Left ventricle myocardium inferior (tissue), 1 donor: Measurements from ENCODE around the gene S100A2. TPM values are rescaled to one million over a fixed set of nuclear protein-coding genes. Genes with fewer than 3 reads are reported as not detected.
A peak's percentile ranks its signal among the peaks of the same experiment; 100 is the strongest.

ENCODE experiments used
- DNase-seq: peaks from one replicate; pipeline ENCODE4 v3.0.0-alpha.2; 2020
- H3K27ac ChIP-seq: fragments of 200-600 bp; replicated peaks from 2 replicates; pipeline ENCODE4 v1.8.0; 2021
- H3K27me3 ChIP-seq: fragments of 200-600 bp; 2 replicates; pipeline ENCODE4 v1.8.0; 2021; ENCODE audit warnings: low read depth
- H3K36me3 ChIP-seq: fragments of 200-600 bp; 2 replicates; pipeline ENCODE4 v1.8.0; 2021
- H3K4me1 ChIP-seq: fragments of 200-600 bp; 2 replicates; pipeline ENCODE4 v1.8.0; 2021
- H3K4me3 ChIP-seq: fragments of 200-600 bp; 2 replicates; pipeline ENCODE4 v1.8.0; 2021; ENCODE audit warnings: mild to moderate bottlenecking, moderate library complexity
- H3K9me3 ChIP-seq: fragments of 200-600 bp; replicated peaks from 2 replicates; pipeline ENCODE4 v1.8.0; 2021
- intact Hi-C: fragments of 100-400 bp; cut with micrococcal nuclease; formaldehyde crosslinking; loops from one replicate; pipeline ENCODE4 v1.11.0; 2022
- total RNA-seq: library from RNA; stranded (reverse); fragmentation: NEBNext Ultra II Directional; extraction: Animal tissue kit (Norgen Biotek cat#: 25700); gene quantifications from one replicate; pipeline ENCODE4 v1.2.1, GENCODE V29; 2021
- TF ChIP-seq, protein P1 (sequence below): fragments of 200-600 bp; IDR thresholded peaks from 2 replicates; pipeline ENCODE4 v1.8.0; 2021; ENCODE audit warnings: antibody characterized with exemption, mild to moderate bottlenecking, borderline replicate concordance
- donor health status: DM: no; HTN: yes; CAD: no; lungs with severe emphysema.

The S100A2 gene
- total RNA-seq, 1 donor from 2014 or later, result 2.7 TPM

DNA sequence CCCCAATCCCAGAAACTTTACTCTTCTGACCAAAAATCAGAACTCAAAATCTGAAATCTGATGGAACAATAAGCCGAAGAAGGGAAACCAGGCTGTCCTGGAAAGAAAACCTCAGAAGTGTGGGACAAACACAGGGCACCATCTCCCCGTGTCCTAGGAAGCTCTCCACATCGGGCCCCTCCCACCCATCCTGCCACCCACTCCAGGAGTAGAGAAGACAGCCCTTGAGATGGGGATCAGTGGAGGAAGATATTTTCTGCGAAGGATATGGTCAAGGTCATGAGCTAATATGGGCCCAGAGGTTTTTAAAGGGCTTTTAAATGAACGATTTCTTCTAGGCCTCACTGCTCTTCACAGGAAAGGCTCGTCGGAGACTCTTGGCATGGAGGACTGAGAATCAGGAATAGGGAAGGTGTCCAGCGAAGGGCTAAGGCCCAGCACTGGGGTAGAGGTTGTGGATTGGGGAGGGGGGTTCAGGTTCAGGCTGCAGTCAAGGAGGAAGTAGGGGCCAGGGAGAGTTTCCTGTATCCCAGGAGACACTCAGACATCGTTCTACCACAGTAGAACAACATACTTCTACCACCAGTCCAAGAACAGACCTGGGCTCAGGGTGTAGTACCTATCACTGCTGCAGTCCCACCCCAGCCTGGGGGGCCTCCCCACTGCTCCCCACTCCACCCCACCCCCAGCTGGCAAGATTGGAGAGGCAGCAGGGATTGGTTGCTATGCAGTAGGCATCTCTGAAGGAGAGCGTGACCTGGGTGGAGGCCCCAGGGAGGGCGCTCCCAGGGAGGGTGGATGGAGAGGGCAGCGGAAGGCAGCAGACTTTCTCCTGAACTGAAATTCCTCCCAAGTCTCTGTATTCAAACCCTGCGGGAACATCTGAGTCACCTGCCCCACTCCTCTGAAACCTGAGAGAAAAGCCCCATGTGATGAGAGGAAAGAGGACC, 23.7 kb downstream of the S100A2 start:
- no peaks in the 10 kb centered on the region for H3K27me3 ChIP-seq
- peak overlapping the region; percentile 27 for H3K27ac ChIP-seq
- TF ChIP-seq, protein P1, sequence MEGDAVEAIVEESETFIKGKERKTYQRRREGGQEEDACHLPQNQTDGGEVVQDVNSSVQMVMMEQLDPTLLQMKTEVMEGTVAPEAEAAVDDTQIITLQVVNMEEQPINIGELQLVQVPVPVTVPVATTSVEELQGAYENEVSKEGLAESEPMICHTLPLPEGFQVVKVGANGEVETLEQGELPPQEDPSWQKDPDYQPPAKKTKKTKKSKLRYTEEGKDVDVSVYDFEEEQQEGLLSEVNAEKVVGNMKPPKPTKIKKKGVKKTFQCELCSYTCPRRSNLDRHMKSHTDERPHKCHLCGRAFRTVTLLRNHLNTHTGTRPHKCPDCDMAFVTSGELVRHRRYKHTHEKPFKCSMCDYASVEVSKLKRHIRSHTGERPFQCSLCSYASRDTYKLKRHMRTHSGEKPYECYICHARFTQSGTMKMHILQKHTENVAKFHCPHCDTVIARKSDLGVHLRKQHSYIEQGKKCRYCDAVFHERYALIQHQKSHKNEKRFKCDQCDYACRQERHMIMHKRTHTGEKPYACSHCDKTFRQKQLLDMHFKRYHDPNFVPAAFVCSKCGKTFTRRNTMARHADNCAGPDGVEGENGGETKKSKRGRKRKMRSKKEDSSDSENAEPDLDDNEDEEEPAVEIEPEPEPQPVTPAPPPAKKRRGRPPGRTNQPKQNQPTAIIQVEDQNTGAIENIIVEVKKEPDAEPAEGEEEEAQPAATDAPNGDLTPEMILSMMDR, result no peak
- no peak for DNase-seq
- intact Hi-C loops, result no loop called here
- no peaks in the 10 kb centered on the region for H3K36me3 ChIP-seq
- H3K4me3 ChIP-seq, result no peak overlapping the region
- peaks cover 48% of the 10 kb centered on the region for H3K4me1 ChIP-seq
- H3K9me3 ChIP-seq, result no peaks in the 10 kb centered on the region

DNA sequence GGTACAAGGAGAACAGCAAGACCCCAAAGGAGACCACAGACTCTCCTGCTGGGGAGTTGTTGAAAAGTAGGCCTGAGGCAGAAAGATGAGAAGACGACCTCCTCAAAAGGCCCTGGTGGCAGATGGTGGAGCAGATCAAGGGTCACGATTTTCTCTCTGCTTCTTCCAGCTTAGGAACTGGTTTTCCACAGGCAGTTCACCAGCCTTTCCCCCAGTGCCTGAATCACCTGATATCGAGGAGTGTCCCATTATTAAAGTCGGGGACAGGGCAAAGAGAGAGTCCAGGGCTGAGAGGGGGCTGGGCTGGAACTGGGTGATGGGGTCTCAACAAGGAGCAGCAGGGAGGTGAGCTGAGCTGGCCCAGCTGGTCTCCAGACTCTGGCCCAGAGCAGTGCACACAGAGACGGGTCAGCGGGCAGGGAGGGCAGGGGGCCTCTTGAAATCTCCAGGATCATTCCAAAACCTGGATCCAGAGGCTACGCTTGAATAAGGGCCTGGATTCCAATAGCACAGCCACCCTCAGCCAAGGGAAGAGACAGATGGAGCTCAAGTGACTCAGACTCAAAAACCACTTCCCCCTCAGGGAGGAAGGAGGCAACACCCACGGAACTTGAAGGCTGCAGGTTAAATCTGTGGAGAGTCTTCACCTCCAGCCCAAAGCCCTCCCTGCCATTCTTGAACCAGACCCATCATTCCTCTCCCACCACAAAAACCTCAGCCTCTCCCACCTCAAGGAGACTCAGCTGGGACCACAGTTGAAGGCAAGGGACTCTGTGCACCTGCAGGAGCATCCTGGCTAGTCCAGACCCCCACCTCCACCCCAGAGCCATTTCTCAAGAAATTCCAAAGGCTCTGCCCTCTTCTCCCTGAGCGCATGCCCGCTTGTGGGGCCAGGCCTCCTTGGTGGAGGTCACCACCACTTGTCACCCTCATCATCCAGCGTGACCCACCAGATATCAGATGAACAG, 25.0 kb downstream of the S100A2 start, which contains the start of gene S100A5:
TSS of gene S100A5 (minus strand) at position 541 of the 968 bp plus-strand sequence. CDS start 743 bp downstream, outside the sequence.
- Histone ChIP-seq H3K27ac (peak within 1 kb of the TSS; percentile 27), H3K9me3 (no peaks in the 10 kb centered on the region), H3K27me3 (no peaks in the 10 kb centered on the region), H3K36me3 (no peaks in the 10 kb centered on the region), H3K4me3 (no peak within 1 kb of the TSS), H3K4me1 (peaks cover 48% of the 10 kb centered on the region)
- intact Hi-C loops, result no loop called here
- TF ChIP-seq, protein P1, result no peak
- DNase-seq, result no peak

DNA sequence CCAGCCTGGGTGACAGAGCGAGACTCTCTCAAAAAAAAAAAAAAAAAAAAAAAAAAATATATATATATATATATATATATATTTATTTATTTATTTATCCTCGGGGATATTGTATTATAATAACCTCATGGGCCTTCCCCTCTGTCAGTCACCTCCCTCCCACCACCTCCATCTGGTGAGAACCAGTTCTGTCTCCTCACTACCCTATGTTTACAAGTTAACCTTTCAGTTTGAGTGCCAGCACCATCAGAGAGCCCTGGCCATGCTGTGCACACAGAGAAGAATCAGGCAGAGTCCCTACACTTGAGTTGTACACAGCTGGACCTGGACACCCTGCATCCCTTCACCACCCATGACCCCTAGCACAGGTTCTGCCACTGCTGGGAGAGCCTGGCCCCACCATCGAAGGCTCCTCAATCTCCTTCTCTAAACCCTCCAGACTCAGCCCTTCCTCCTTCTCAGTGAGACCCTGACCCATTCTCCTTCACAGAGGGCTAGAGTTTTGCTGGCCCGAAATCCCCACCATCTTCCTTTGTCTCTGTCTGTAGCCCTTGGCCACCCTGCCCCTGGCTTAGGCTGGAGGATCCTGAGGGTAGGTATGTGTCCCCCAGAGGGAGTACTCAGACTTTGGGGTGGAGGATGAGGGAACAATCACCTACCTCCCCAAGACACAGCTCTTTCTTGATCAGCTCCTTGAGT, 26.1 kb downstream of the S100A2 start:
- peaks cover 48% of the 10 kb centered on the region for H3K4me1 ChIP-seq
- no peaks in the 10 kb centered on the region for H3K9me3 ChIP-seq
- no peak overlapping the region for H3K4me3 ChIP-seq
- TF ChIP-seq, protein P1, result no peak
- H3K27me3 ChIP-seq, result no peaks in the 10 kb centered on the region
- H3K27ac ChIP-seq, result no peak overlapping the region
- no peaks in the 10 kb centered on the region for H3K36me3 ChIP-seq
- intact Hi-C loops, result no loop called here
- DNase-seq, result no peak

DNA sequence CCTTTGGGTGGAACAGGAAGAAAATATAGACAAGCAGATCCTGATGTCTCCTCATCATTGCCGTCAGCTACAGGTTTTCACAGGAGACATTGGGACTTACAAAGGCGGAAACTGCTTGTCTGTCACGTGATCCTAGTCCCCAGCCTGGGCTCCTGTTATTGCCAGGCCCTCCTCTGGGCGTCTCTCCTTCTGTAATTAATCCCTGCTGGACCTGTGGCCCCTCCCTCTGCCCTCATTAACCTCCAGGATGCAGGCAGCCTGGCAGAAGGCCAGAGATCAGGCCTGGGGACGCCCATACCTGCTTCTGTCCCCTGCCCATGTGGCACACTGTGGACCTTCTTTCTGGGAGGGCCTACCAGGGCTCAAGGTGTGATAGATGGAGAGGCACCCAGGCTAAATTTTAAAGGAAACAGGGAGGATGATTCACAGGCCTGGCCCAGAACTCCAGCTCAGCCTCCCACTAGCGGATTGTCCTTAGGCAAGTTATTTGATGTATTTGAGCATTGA, 27.3 kb downstream of the S100A2 start:
- DNase-seq, result no peak
- Histone ChIP-seq H3K27ac (no peak overlapping the region), H3K9me3 (no peaks in the 10 kb centered on the region), H3K4me1 (peaks cover 49% of the 10 kb centered on the region), H3K4me3 (no peak overlapping the region), H3K36me3 (no peaks in the 10 kb centered on the region), H3K27me3 (no peaks in the 10 kb centered on the region)
- TF ChIP-seq, protein P1, result no peak
- intact Hi-C loops, result no loop called here

DNA sequence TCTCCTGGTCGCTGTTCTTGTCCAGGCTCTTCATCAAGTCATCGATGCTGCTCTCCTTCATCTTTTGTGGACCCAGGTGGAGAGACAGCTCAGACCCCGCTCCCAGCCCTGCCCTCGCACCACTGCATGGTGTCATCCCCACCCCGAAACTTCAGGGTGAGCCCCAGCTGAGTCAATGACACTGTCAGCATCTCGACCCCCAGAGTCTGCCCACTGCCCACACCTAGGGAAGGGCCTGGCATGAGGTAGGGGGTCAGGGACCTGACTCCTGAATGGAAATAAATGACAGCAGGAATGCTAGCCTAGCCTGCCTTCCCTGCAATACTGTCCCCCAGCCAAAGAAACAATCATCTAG, 28.3 kb downstream of the S100A2 start:
- TF ChIP-seq, protein P1, result no peak
- intact Hi-C loops, result no loop called here
- Histone ChIP-seq H3K36me3 (no peaks in the 10 kb centered on the region), H3K4me1 (peaks cover 50% of the 10 kb centered on the region), H3K9me3 (no peaks in the 10 kb centered on the region), H3K27me3 (no peaks in the 10 kb centered on the region), H3K4me3 (no peak overlapping the region), H3K27ac (no peak overlapping the region)
- DNase-seq, result no peak
